ENCODE results near the gene PMF1.

Gene PMF1

GRCh38 chr1:156276532-156276931, 63.7 kb downstream of the PMF1 start:
- DNase-seq = no peak

GRCh38 chr1:156276966-156277381, 64.2 kb downstream of the PMF1 start:
- no peak for DNase-seq

- DNase-seq = no peak
Measured at GRCh38 chr1:156279837-156280236, 67.0 kb downstream of the PMF1 start.

- DNase-seq = no peak
Measured at GRCh38 chr1:156281281-156281680, 68.5 kb downstream of the PMF1 start.

- no peak for DNase-seq
Measured at GRCh38 chr1:156281693-156282478, 69.1 kb downstream of the PMF1 start.

- peak; percentile 94 for DNase-seq
Measured at GRCh38 chr1:156282479-156283222, 69.8 kb downstream of the PMF1 start, which contains the start of gene SMG5. Gene SMG5 (minus strand): TSS chr1:156282825. CDS start chr1:156282680, 145 bp downstream.

GRCh38 chr1:156283521-156283920, 70.7 kb downstream of the PMF1 start:
- no peak for DNase-seq

- DNase-seq = no peak
Measured at GRCh38 chr1:156284112-156284511, 71.3 kb downstream of the PMF1 start, which contains the start of gene TMEM79. Gene TMEM79 (plus strand): TSS chr1:156284325. CDS start chr1:156285227, 902 bp downstream.

GRCh38 chr1:156284757-156285156, 72.0 kb downstream of the PMF1 start:
- DNase-seq = no peak

- no peak for DNase-seq
Measured at GRCh38 chr1:156285437-156285836, 72.6 kb downstream of the PMF1 start.

- DNase-seq = no peak
Measured at GRCh38 chr1:156286061-156286460, 73.3 kb downstream of the PMF1 start.

Measured in GF-D8 (cell line).